HG03039 (cell line): ENCODE data around the gene CHST2.
A peak's percentile ranks its signal among the peaks of the same experiment; 100 is the strongest.

Experiments used
- ATAC-seq: cut with Tn5 transposase; IDR thresholded peaks from one replicate; pipeline ENCODE4 v1.9.1; 2021; ENCODE audit warnings: mild to moderate bottlenecking, moderate library complexity; ENCODE audit not compliant: unreplicated experiment

Gene CHST2

DNA sequence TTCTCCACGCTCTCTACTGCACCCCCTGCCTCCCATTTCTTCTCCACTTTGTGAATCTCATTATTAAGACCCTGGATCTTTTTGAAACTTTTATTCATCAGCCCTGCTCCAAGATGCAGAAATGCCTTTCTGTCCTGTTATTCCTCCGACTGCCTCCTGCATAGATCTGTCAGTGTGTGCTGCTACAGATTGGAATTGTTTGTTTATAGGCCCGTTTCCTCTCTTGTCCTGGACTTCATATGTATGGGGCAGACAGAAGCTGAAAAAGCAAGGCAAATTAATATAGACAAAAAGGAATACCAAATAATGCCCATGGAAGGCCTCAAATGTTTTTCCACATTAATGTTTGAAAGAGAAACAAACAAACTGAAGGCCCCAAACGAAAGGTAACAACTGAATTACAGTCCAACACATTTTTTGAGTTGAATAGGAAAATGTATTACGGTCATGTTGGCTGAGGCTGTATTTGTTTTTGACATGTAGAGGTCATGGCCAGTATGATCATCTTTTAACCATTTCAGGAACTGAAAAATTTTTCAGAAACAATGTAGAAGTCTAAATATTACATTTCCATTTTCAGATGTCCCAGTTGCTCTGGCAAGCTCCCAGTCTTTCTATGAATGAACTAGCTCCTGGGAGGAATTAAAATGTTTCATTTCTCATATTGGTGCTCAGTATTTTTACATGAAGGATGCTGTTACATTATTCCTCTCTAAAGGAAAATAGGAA lies 8.8 kb downstream of the CHST2 start:
- ATAC-seq = no peak

GRCh38 chr3:143132246-143132980 lies 12.8 kb downstream of the CHST2 start:
- ATAC-seq = no peak

DNA sequence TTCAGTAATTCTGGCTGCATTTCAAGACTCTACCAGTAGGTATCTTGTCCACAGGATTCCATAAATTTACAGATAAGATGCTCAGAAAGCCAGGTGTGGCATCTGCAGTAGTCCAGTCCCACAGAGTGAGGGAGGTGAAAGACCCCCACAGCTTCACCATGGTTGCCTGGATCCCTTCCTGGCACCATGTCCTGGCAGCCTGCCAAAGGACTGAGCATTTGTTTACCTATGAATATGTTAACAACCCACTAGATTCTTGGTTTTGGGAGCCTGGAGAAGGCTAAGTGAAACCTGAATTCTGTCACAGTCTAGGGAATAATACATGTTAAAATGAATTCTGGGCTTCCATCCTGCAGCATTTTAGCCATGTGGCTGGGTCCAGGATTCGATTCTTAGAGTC lies 14.9 kb downstream of the CHST2 start:
- ATAC-seq = no peak

GRCh38 chr3:143135150-143135549 lies 15.6 kb downstream of the CHST2 start:
- ATAC-seq = no peak

DNA sequence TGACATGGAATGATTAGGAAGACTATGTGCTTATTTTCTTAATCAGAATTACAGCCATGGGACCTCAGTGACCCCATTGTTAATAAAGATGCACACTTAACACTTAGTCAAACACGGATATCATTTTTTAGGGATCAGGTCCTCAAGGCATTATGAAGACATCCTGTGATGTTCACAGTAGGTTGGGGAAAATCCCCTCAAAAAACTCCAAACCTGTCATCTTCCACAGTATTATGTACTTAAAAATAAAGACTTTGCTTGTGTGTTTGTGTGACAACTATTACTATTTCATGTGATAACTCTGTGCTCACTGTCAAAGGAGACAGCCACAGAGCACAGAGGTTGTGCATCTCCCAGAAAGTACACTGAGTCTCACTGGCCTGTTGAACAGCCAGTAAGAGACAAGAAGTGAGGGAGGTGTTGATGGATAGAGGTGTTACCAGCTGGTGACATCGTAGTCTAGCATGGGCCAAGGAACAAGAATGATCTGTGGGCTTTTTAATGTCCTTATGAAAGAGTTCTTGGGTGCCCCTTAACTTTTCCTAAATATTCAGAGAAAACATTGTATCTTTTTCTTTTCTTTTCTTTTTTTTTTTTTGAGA lies 18.0 kb downstream of the CHST2 start:
- ATAC-seq = no peak

DNA sequence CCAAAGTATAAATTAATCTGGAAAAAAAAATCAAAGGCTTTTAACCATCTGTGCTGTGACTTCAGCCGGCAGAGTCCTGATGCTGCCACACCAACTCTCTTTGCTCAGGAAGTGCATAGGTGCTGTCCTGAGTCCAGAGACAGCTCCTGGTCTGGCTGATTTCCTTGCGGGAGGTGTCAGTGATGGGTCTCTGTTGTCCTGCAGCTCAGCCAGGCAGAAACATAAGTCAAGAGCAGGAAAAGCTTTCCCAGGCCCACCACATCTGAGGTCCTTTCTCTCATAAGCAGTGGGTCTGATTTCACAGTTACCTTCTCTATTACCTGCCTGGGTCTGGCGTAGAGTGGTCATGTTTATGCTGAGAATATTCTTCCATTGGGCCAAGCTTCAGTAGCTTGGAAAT lies 19.4 kb downstream of the CHST2 start:
- ATAC-seq = no peak

- ATAC-seq = no peak
Observed at GRCh38 chr3:143139762-143140161, 20.2 kb downstream of the CHST2 start.

DNA sequence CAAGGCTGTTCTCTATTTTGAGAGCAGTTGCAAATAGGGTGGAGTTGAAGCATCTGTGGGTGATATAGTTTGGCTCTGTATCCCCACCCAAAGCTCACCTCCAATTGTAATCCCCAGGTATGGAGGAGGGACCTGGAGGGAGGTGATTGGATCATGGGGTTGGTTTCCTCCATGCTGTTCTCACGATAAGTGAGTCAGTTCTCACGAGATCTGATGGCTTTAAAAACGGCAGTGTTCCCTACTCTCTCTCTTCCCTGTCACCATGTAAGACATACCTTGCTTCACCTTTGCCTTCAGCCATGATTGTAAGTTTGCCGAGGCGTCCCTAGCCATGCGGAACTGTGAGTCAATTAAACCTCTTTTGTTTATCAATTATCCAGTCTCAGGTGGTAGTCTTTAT lies 21.0 kb downstream of the CHST2 start:
- ATAC-seq = no peak

DNA sequence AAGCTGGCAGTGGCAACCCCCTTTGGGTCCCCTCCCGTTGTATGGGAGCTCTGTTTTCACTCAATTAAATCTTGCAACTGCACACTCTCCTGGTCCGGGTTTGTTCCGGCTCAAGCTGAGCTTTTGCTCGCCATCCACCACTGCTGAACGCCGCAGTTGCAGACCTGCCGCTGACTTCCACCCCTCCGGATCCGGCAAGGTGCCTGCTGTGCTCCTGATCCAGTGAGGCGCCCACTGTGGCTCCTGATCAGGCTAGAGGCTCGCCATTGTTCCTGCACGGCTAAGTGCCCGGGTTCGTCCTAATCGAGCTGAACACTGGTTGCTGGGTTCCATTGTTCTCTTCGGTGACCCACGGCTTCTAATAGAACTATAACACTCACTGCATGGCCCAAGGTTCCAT lies 22.8 kb downstream of the CHST2 start:
- no peak for ATAC-seq

DNA sequence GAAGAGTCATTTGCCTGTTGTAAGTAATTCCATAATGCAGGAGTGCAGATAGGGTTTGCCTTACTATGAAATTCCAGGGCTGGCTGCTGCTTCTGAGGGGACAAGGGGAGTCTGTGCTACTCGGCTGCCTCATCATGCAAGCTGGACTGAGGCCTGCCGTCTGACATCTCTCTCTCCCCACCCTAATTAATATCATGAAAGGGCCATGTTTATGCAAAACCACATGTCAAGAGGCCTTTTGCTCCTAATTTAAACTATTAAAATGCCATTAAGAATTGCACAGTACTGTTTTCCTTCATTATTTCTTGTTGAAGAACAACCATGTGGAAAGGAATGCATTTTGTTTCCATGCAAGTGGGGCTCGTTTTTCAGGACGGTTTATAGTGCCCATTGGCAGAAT lies 26.3 kb downstream of the CHST2 start:
- no peak for ATAC-seq

GRCh38 chr3:143146486-143147274 lies 27.1 kb downstream of the CHST2 start:
- ATAC-seq = no peak

GRCh38 chr3:143147707-143148106 lies 28.1 kb downstream of the CHST2 start:
- no peak for ATAC-seq

GRCh38 chr3:143150071-143150470 lies 30.5 kb downstream of the CHST2 start:
- no peak for ATAC-seq

DNA sequence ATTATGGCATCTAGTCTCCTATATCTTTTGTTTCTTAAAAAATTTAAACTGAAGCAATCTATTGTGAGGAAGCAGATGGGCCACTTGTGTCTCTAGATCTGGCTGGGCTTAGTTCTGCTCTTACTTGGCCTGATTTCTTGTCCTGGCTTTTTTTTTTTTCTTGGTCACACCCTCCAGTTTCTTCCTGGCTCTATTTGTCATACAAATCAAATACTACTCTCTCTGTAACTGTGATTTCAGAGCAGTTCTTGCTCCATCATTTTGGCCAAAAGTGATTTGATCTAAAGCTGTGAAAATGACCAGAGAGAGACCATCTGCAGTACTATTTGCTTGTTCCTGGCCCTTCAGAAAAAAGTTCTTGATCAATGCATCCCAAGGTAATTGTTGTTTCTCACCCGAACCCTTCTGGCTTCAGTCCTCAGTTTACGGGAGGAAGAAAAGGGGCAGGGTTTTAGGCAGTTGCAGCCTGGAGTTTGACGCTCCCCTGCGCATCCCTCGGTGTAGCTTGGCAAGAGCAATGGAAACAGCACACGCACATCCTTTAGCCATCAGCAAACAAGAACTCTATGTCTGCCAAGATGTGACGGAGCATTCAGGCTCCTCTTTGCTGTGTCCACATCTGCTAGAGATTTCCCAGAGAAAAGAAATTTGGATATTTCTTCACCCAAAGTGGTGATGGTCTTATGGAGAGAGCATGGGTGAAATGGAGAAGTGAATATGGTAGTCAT lies 31.6 kb downstream of the CHST2 start:
- ATAC-seq = no peak

GRCh38 chr3:143152043-143152442 lies 32.5 kb downstream of the CHST2 start:
- no peak for ATAC-seq

DNA sequence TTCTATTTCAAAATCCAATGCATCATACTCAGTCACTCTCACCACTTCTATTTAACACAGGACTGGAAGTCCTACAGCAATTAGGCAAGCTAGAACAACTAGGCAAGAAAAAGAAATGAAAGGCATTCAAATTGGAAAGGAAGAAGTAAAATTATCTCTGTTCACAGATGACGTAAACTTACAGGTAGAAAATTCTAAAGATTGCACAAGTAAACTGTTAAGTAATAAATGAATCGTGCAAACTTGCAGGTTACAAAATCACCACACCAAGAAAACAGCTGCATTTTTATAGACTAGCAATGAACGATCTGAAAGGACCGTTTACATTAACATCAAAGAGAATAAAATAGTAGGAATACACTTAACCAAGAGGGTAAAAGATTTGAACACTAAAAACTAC lies 36.2 kb downstream of the CHST2 start:
- ATAC-seq = no peak

GRCh38 chr3:143158014-143158988 lies 38.7 kb downstream of the CHST2 start:
- ATAC-seq = peak; percentile 90

GRCh38 chr3:143160437-143160836 lies 40.9 kb downstream of the CHST2 start:
- ATAC-seq = no peak

- no peak for ATAC-seq
Observed at GRCh38 chr3:143163562-143164100, 44.1 kb downstream of the CHST2 start.
